NCI-H226 (cell line): ENCODE measurements around the gene TXNDC5.
"Not testable (repeated sequence)": the region's sequence is repeated elsewhere in the genome, so short reads cannot be mapped to it uniquely, and the experiment has no call there.

Experiments used
- DNase-seq: peaks from one replicate; pipeline ENCODE4 v3.0.0-alpha.2; 2015

The TXNDC5 gene

DNA sequence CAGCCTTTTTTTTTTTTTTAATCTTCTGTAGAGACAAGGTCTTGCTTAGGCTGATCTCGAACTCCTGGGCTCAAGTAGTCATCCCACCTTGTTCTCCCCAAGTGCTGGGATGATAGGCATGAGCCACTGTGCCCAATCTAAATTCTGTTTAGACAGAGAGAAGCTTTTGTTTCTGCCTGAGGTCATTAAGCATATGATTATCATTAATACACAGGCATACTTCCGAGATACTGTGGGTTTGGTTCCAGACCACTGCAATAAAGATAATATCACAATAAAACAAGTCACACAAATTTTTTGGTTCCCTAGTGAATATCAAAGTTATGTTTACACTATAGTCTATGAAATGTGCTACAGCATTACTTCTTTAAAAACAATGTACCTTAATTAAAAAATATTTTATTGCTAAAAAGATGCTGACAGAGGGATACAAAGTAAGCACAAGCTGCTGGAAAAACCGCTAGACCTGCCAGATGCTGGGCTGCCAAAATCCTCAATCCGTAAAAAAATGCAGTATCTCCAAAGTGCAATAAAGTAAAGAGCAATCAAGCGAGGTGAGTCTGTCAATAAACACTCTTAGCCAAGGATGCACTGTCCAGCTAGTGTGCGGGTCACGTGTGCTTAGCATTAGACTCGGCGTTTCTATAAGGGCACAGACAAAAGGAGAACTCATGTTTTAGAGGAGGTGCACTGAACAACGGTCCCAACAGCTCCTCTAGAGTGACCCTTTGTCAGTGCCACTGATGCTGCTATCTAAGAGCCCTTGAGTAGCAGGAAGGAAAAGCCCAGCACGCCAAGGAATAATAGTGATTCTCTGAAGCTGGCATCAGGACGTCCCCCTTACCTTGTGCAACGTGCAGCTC is 16.1 kb downstream of the TXNDC5 start:
- no peak for DNase-seq

DNA sequence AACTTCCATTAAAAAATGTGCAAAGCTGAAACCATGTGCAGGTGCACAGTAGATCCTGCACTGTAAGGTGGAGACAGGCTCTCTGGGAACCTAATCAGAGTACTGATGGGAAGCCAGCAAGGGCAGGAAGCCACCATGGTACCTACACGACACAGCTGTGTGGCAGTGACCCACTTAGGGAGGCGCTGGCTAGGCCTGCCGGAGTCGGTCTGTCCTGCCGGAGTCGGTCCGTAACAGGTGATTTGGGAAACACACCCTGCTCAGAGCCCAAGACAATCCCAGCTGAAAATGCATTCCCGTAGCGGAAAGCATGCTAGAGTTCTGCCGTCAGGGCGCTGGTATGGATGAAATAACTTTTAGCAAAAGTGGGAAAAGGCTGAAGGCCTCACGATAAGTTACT is 17.2 kb downstream of the TXNDC5 start:
- no peak for DNase-seq

DNA sequence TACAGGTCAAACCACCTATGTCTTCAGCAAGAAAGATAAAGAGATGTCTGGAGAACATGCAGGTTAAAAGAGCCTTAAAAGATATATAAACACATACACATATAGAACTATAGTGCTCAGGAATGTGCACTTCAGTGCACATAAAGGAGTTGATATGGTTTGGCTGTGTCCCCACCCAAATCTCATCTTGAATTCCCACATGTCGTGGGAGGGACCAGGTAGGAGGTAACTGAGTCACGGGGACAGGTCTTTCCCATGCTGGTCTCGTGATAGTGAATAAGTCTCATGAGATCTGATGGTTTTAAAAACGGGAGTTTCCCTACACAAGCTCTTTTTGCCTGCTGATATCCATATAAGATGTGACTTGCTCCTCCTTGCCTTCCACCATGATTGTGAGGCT is 18.2 kb downstream of the TXNDC5 start:
- not testable (repeated sequence) for DNase-seq

DNA sequence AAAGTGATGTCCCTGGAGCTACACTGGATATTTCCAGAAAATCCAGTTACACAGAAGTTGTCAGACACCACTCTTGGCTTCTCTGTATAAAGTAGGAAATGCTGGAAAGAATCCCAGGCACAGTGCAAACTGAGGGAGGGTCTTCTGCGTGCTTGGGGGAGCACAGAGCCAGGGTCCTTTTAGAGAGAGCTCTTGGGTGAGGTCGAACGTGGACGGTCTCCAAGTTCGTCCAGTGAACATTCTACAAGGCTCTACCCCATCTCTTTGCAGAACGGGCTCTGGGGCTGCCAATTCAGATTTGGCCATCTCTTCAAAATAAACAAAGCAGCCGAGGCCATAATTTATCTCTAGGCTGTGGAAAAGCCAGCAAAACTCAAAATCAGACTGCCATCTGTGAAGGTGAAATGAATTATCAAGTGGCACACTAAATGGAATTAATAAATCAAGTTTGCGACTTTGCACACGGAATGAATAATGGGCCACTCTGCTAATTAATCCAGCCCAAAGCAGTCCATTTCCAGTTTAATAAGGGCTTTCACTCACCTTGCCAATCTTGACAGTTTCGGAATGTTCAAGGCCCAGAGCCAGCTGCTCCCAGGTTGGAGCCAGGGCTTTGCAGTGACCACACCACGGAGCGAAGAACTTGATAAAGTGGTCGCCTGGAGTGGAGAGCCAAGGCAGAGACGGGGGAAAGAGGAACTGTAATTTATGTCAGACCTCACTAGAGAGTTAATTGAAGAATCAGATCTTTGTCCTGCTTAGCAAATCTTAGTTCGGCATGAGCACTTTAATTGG is 19.3 kb downstream of the TXNDC5 start:
- DNase-seq = no peak

DNA sequence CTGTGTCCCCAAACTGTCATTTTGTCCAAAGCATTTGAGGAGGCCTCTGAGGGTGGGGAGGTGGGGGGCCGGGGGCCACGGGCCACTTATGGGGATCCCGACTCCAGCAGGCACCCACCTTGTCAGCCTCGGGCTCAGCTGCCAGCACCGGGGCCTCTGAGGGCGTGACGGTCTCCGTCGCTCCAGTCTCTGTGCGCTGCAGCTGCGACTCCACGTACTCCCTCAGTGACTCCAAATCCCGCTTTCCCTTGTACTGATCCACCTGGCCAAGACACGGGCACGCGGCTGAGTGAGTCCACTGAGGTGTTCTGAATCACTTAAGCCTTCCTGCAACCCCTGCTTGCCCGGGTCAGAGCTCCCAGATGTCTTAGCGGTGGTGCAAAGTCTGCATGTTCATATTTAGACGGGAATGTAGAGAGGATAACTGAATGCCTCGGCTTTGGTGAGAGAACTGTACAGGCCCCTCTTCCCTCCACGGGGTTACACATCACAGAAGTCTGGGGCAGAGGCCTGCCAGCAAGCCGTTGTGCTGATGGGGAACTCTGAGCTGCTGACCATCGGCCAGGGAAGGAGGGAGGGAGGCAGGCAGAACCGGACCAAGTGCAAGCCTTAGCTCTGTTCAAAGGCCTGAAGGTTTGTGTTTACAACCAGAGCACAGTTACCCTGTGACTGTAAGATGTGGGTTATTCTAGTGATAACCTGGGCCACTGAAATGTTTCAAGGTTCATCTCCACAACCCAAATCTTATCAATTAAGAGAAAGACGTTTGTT is 21.8 kb downstream of the TXNDC5 start:
- no peak for DNase-seq

DNA sequence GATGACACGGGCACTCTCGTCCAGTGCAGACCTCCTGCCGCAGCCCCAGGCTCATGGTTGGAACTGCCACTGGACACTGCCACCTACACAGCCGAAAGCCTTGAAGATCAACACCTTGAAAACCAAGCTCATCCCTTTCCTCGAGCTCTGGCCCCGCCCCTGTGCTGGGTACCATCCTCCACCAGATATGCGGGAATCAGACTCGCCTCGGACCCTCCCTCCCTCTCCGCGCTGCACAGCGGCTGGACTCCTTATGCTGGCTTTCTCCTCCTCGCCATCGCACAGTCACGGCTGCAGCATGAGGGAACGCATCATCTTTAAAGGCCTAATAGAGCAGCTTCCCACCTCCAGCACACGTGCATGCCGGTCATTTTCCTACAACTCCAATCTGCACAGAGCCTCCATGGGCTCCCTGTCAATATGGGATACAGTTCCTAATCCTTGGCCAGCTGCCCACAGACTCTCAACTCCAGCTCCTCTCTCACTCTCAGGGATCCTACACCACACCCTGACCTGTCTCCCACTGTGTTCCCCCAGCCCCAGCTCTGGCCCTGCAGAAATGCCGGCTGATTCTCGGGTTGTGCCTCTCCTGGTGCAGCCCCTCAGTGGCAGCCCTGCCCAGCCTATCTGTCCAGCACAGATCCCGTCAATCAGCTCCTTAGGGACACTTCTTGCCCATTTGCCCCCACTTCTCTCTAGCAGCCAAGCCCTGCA is 23.2 kb downstream of the TXNDC5 start:
- DNase-seq = no peak

DNA sequence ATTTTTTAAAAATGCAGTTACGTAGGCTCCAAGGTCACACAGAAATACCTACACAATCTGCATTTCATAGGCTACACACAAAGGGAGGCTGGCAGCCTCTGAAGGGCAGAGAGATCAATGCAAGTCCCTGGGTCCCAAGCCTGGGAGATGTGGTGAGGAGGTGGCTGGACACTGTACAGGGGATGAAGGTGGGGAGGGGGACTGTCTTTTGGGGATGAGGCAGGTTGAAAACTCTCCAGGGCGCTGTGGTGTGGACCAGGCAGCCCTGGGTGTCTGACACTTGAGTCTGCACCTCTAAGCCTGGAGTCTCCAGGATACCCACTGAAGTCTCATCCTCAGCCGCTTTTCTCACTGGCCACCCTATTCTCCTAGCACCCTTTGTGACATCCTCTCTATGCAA is 24.5 kb downstream of the TXNDC5 start:
- DNase-seq = no peak

DNA sequence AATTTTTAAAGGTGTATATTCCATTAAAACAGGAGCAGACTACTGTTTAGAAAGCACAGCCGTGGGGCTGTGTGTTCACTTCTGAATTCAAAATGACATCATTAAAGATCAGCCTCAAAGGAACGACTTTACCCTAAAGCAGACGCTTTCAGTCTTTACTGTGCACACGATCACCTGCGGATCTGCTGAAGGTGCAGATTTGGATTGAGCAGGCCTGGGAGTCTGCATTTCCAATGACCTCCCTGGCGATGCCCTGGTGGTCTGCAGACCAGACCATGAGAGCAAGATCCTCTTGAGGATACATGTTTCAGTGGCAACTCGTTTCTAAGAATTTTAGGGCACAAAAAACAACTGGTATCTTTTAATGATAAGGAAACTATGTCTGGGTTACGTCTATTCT is 27.2 kb downstream of the TXNDC5 start:
- DNase-seq = no peak

DNA sequence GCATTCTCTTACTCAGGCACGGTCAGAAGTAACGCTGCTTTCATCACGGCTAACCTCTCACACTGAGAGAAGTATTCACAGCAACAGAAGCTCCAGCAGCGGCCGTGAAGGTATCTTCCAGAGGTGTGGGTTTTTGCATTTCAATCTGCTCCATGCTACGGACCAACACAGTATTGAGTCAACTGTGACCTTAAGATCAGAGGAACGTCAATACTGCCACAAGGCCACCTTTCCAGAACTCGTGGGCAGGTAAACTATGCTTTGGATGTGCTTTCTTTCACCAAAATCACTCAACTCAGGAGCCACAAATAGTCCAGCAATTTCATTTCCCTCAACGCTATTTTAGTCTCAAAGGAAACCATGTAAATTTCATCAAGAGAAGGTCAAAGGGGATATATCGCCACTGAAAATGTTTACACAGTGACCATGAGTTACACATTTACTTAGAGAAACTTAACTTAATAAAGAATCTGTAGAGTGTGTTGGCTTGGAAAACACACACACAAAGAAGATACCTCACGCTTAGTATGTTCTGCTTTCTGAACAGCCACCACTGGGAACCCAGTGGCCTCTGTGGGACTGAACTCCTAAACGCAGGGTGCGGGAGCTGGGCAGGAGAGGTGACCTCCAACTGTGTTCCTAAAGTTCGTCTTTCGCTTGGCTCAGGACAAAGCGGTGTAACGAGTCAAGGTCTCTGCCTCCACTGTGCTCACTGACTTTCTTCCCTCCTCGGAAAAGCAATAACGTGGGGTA is 27.9 kb downstream of the TXNDC5 start:
- no peak for DNase-seq

DNA sequence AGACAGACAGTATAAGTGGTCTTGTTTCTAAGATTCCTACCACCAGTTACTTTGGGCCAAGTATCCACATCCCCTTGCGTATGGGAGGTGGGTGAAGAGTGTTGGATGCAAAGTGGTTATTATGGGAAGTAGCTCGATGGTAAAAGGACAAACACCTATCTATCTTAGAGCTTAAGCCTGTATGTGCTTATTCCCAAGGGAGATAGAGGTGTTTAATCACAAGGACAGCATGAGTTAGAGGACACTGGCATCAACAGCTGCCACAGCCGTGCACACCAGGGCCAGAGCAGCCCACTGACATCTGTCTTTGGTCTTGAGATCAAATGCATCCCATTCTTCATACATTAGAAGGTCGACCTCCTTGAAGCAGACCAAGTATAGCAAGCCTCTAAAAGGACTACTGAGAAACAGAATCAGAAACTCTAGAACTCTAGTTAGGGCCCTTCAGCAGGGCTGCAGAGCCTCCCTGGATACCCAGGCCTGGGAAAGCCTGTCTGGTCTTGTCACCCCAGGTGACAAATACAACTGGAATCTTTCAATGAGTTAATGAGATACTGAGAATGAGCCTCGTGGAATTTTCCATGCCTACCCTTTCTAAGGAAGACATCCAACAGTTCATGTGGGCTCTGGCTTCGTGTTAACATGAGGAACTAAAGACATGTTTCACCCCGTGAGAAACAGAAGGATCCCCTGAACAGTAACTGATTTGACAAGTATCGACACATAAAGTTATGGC is 28.7 kb downstream of the TXNDC5 start:
- DNase-seq = no peak

DNA sequence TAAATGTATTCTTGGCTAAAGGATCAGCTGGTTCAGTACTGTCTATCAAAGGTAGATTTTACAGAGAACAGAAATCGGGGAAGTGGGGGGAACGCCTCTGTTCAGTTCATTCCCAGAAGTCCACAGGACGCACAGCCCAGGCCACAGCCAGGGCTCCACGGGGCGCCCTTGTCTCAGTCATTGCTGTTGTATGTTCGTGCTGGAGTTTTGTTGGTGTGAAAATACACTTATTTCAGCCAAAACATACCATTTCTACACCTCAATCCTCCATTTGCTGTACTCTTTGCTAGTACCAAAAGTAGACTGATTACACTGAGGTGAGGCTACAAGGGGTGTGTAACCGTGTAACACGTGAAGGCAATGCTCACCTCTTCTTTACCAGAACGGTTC is 29.9 kb downstream of the TXNDC5 start:
- DNase-seq = no peak

DNA sequence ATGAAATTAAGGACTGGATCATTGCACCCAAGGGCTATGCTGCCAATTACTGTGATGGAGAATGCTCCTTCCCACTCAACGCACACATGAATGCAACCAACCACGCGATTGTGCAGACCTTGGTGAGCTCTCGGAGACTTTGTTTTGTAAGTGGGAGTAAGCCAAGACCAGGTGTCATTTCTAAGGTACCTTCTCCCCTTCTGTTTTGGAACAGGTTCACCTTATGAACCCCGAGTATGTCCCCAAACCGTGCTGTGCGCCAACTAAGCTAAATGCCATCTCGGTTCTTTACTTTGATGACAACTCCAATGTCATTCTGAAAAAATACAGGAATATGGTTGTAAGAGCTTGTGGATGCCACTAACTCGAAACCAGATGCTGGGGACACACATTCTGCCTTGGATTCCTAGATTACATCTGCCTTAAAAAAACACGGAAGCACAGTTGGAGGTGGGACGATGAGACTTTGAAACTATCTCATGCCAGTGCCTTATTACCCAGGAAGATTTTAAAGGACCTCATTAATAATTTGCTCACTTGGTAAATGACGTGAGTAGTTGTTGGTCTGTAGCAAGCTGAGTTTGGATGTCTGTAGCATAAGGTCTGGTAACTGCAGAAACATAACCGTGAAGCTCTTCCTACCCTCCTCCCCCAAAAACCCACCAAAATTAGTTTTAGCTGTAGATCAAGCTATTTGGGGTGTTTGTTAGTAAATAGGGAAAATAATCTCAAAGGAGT is 30.4 kb downstream of the TXNDC5 start:
- no peak for DNase-seq

DNA sequence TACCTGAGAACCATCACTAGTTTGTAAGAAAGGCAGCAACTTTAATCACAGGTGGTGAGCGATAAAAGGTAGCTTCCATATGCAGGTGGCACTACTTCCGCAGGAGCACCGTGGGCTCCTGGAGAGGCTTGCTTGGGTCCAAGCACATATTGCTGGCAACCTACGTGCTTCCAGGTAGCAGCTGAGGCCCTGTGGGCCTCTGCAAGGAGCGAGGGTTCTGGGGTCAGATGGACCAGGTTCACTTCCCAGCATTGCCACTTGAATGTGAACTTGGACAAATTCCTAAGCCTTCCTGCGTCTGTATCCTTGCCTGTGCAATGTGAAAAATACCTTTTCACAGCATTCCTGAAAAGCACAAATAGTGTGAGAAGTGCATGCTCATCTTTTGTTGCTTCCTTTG is 31.0 kb downstream of the TXNDC5 start:
- DNase-seq = no peak

DNA sequence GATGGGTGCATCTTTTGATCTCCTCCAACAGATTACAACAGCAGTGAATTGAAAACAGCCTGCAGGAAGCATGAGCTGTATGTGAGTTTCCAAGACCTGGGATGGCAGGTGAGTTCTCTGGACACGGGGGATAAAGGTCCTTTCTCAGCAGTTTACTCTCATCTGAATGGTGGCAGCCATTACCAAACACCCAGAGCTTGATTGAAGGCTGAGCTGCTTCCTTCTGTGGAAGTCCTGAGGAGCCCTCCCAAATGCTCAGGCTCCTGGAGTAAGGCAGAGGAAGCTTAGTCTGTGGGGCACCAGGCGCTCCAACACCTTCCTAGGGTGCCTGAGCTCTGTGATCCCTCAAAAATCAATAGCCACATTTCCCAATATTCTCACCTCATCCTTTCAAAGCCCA is 31.5 kb downstream of the TXNDC5 start:
- DNase-seq = no peak

DNA sequence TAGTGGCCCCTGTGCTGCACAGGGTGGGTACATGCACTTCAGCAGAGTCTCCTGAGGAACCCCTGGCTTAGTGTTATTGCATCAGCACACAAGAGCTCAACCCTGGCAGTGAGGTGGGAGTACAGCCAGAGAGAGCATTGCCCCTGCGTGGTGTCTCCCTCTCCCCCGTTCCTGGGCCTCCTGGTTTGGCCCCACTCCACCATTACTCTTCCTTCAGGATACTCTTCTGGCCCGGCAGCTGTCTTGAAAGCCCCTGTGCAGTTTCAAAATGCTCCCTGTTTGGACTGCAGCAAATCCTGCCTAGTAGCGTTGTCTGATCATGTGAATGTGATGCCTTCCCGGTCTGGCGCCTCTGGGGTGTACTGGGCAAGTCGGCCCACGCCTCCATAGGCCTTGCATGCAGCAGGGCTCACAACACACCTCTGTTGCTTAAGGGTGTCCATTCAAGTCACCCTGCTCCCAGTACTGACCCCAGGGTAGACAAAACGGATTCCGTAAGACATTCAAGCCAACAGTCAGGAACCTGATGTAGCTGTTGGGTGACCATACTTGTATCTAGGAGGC is 32.1 kb downstream of the TXNDC5 start:
- no peak for DNase-seq

DNA sequence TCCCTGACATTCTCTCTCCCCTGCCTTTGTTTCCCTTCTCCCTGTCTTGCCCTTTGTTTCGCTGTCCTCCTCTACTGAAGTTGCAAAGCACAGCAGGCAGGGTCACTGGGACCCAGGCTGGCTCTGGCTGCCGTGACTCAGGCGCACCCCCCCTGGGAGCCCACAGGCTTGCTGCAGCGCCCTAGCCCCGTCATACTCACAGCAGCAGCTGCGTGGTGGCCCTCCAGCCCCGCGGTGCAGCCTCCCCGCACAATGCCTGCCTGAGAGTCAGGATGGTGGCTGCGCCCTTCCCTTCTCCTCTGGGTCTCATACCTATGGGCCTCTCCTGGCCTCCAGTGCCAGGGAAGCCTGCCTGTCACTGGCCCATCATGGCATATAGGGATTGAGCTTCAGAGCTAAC is 41.7 kb downstream of the TXNDC5 start:
- DNase-seq = no peak

DNA sequence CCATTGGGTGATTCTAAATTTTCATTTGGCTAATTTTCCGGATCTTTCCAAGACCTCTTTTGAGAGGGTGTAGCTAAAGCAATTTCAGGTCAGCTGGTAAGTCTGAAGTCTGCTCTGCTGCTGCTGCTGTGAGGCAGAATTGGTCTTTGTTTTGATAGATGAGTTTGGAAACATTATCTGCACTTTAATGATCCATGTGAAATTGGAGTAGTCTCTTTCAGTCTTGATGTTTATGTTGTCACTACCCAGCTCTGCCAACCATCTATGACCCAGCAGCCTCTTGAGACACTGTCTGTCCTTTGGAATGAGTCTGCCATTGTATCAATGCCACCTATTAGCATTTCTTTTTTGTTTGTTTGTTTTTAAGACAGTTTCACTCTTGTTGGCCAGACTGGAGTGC is 44.1 kb downstream of the TXNDC5 start:
- no peak for DNase-seq

DNA sequence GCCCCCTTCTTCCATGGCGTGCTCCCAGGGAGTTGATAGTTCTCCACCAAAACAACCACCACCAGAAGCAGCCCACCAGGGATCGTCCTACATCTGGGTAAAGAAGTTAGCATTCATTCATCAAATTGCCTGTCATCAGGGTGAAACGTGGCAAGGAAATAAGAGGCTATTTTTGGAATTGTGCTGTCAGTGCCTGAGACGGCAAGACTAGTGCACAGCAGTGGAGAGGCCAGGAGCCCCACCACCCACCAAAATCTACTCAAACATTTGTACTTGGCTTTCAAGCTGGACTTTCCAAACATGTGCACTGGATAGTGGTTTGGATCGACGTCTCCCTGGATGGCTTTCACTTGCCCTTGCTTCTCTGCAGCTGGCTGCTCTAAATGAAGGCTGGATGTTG is 44.8 kb downstream of the TXNDC5 start:
- DNase-seq = no peak

DNA sequence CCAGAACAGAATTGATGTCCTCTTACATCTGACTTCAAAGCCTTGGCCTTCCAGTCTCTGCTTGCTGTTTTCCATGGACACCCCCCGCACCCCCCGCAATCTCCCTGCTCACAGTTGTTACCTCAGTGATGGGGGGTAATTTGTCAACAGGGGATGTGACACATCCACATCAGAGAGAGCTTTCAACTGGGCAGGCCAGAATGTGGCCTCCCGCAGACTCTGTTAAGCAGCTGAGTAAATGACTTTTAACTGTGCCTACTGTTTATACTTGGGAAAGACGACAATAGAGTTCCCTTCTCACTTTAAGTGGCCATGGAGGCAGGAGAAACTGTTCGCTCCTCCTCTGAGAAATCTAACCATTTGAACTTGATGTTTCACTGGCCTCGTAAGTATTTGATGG is 51.0 kb downstream of the TXNDC5 start:
- no peak for DNase-seq

DNA sequence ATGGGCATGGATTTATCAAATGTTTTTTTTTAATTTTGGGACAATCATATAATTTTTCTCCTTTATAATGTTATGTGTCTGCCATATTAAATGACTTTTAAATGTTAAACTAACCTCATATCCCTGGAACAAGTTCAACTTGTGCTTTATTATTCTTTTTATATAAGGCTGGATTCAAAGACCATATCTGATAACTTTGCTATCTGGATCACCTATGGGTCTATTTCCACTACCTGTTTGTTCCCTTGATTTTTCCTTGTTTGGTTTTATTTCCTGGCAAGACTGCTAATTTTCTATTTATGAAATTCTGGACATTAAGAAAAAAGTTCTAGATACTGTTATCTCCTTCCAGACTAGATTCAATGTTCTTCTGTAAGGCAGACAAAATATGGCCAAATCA is 58.8 kb downstream of the TXNDC5 start:
- no peak for DNase-seq
